Mesenchymal stem cell (in vitro differentiated cells and primary cell): ENCODE results near the gene WWP2.
"Not testable (repeated sequence)": the region's sequence is repeated elsewhere in the genome, so short reads cannot be mapped to it uniquely, and the experiment has no call there.

Experiments used
- DNase-seq: peaks from one replicate; pipeline ENCODE4 v3.0.0-alpha.2; 2013
- H2AFZ ChIP-seq: one replicate; pipeline ENCODE4 v1.6.1; 2013; ENCODE audit warnings: low read depth, mild to moderate bottlenecking, control low read depth, inconsistent platforms, low read length, moderate library complexity
- H2AK5ac ChIP-seq: 2 replicates; pipeline ENCODE4 v1.6.1; 2013; ENCODE audit warnings: low read length, moderate library complexity, mild to moderate bottlenecking, inconsistent platforms; ENCODE audit not compliant: severe bottlenecking
- H2BK120ac ChIP-seq: one replicate; pipeline ENCODE4 v1.6.1; 2013; ENCODE audit warnings: low read depth, mild to moderate bottlenecking, inconsistent platforms, low read length, moderate library complexity
- H2BK12ac ChIP-seq, 2 experiments: one replicate each; pipeline ENCODE4 v1.6.1; 2013; ENCODE audit warnings: inconsistent platforms in 2 of 2, low read length in 2 of 2, mild to moderate bottlenecking in 2 of 2, moderate library complexity in 2 of 2, control low read depth in 1 of 2
- H2BK15ac ChIP-seq: one replicate; pipeline ENCODE4 v1.6.1; 2013; ENCODE audit warnings: mild to moderate bottlenecking, low read depth, inconsistent platforms; ENCODE audit not compliant: poor library complexity, severe bottlenecking
- H2BK5ac ChIP-seq: 2 replicates; pipeline ENCODE4 v1.6.1; 2013; ENCODE audit warnings: low read depth, mild to moderate bottlenecking, low read length, control low read depth, inconsistent platforms; ENCODE audit not compliant: poor library complexity, severe bottlenecking
- H3K14ac ChIP-seq, 2 experiments: one replicate each; pipeline ENCODE4 v1.6.1; 2013; ENCODE audit warnings: inconsistent platforms in 2 of 2, low read length in 2 of 2, control low read depth in 1 of 2, mild to moderate bottlenecking in 1 of 2, moderate library complexity in 1 of 2
- H3K18ac ChIP-seq, 2 experiments: one replicate each; pipeline ENCODE4 v1.6.1; 2013; ENCODE audit warnings: inconsistent platforms in 2 of 2, low read length in 2 of 2, control low read depth in 1 of 2, low read depth in 1 of 2, mild to moderate bottlenecking in 1 of 2
- H3K23ac ChIP-seq, 2 experiments: one replicate each; pipeline ENCODE4 v1.6.1; 2013; ENCODE audit warnings: inconsistent platforms in 2 of 2, low read length in 2 of 2, mild to moderate bottlenecking in 2 of 2, moderate library complexity in 2 of 2, control low read depth in 1 of 2
- H3K27ac ChIP-seq: 2 replicates; pipeline ENCODE4 v1.5.1; 2013; ENCODE audit warnings: mild to moderate bottlenecking, moderate library complexity, low read length, control low read depth, inconsistent platforms; ENCODE audit not compliant: poor library complexity, severe bottlenecking
- H3K27me3 ChIP-seq, 2 experiments: 2 replicates each; pipeline versions ENCODE4 v1.6.1 to v1.7.0; 2013; ENCODE audit warnings: low read length in 2 of 2, mild to moderate bottlenecking in 2 of 2, moderate library complexity in 2 of 2, control low read depth in 1 of 2, inconsistent platforms in 1 of 2; ENCODE audit not compliant: control insufficient read depth in 1 of 2, insufficient read depth in 1 of 2
- H3K36me3 ChIP-seq, 2 experiments: 2 replicates each; pipeline versions ENCODE4 v1.6.1 to v1.7.0; 2013; ENCODE audit warnings: low read length in 2 of 2, control low read depth in 1 of 2, inconsistent platforms in 1 of 2, low read depth in 1 of 2, mild to moderate bottlenecking in 1 of 2; ENCODE audit not compliant: insufficient read depth in 2 of 2, control insufficient read depth in 1 of 2
- H3K4ac ChIP-seq, 2 experiments: one replicate each; pipeline ENCODE4 v1.6.1; 2013; ENCODE audit warnings: inconsistent platforms in 2 of 2, low read length in 2 of 2, mild to moderate bottlenecking in 2 of 2, moderate library complexity in 2 of 2, control low read depth in 1 of 2, low read depth in 1 of 2
- H3K4me1 ChIP-seq: 2 replicates; pipeline ENCODE4 v1.6.1; 2013; ENCODE audit warnings: low read depth, low read length, control low read depth; ENCODE audit not compliant: control insufficient read depth, insufficient read depth
- H3K4me2 ChIP-seq: 2 replicates; pipeline ENCODE4 v1.6.1; 2013; ENCODE audit warnings: low read length, mild to moderate bottlenecking, inconsistent platforms; ENCODE audit not compliant: poor library complexity, severe bottlenecking
- H3K4me3 ChIP-seq, 2 experiments: 2 replicates each; pipeline versions ENCODE4 v1.5.1 to v1.7.0; 2013; ENCODE audit warnings: low read length in 2 of 2, mild to moderate bottlenecking in 2 of 2, control low read depth in 1 of 2, low read depth in 1 of 2; ENCODE audit not compliant: insufficient read depth in 1 of 2
- H3K79me1 ChIP-seq: replicated peaks from 2 replicates; pipeline ENCODE4 v1.6.1; 2013; ENCODE audit warnings: mild to moderate bottlenecking, control low read depth, low read length, inconsistent platforms; ENCODE audit not compliant: poor library complexity, severe bottlenecking
- H3K9ac ChIP-seq: 2 replicates; pipeline ENCODE4 v1.7.0; 2013; ENCODE audit warnings: mild to moderate bottlenecking, low read length, moderate library complexity
- H3K9me3 ChIP-seq: 2 replicates; pipeline ENCODE4 v1.7.0; 2013; ENCODE audit warnings: mild to moderate bottlenecking, low read length; ENCODE audit not compliant: control insufficient read depth
- H4K8ac ChIP-seq: one replicate; pipeline ENCODE4 v1.6.1; 2013; ENCODE audit warnings: inconsistent platforms, mild to moderate bottlenecking, low read length, moderate library complexity
- H4K91ac ChIP-seq: one replicate; pipeline ENCODE4 v1.6.1; 2013; ENCODE audit warnings: mild to moderate bottlenecking, low read length, inconsistent platforms
- WGBS: methylation state at CpG from one replicate; pipeline ENCODE4 v1.1.7; 2013; ENCODE audit warnings: mixed read lengths; 5-methylcytosine and 5-hydroxymethylcytosine counted together

WWP2 gene

GRCh38 chr16:69731280-69731679 lies 30.9 kb upstream of the WWP2 start:
- not testable (repeated sequence) for H3K23ac ChIP-seq, H3K27me3 ChIP-seq, DNase-seq, H2AFZ ChIP-seq, H3K14ac ChIP-seq, H2BK15ac ChIP-seq, H3K4me3 ChIP-seq, H3K4ac ChIP-seq, H2BK120ac ChIP-seq, H3K18ac ChIP-seq, H4K91ac ChIP-seq, H3K27ac ChIP-seq, H2BK5ac ChIP-seq, H3K9me3 ChIP-seq, H3K79me1 ChIP-seq, H3K36me3 ChIP-seq, H3K4me2 ChIP-seq, H3K9ac ChIP-seq, H2AK5ac ChIP-seq, H2BK12ac ChIP-seq, H4K8ac ChIP-seq
- H3K4me1 ChIP-seq = peaks cover 11% of the 10 kb centered on the region
- WGBS = 71% methylated on average over 4 of the region's 5 CpGs

GRCh38 chr16:69732101-69732500 lies 30.0 kb upstream of the WWP2 start:
- 100% methylated on average over 6 of the region's 6 CpGs for WGBS
- Histone ChIP-seq H3K36me3 (peaks cover 0 to 4% of the 10 kb centered on the region in 2 experiments), H3K9me3 (no peaks in the 10 kb centered on the region), H2AK5ac (no peak overlapping the region), H3K4me3 (no peak overlapping the region), H3K4me2 (no peak overlapping the region), H3K27ac (no peak overlapping the region), H4K91ac (no peak overlapping the region), H3K4ac (no peak overlapping the region), H2AFZ (no peak overlapping the region), H4K8ac (no peak overlapping the region), H2BK120ac (no peak overlapping the region), H2BK5ac (no peak overlapping the region), H3K27me3 (no peaks in the 10 kb centered on the region), H2BK15ac (peak overlapping the region; percentile 79), H3K79me1 (no peaks in the 10 kb centered on the region), H3K9ac (no peak overlapping the region), H3K18ac (no peak overlapping the region), H3K23ac (no peak overlapping the region), H3K14ac (no peak overlapping the region), H2BK12ac (no peak overlapping the region), H3K4me1 (peaks cover 8% of the 10 kb centered on the region)
- no peak for DNase-seq

GRCh38 chr16:69741519-69741918 lies 20.6 kb upstream of the WWP2 start:
- H3K4ac ChIP-seq = no peak overlapping the region
- peak; percentile 30 for DNase-seq
- 82% methylated on average over 6 of the region's 8 CpGs for WGBS
- H3K27ac ChIP-seq = peak overlapping the region; percentile 58
- no peak overlapping the region for H3K18ac ChIP-seq
- H3K36me3 ChIP-seq = peaks cover 57 to 70% of the 10 kb centered on the region in 2 experiments
- H3K4me2 ChIP-seq = no peak overlapping the region
- no peak overlapping the region for H2BK15ac ChIP-seq
- no peaks in the 10 kb centered on the region for H3K27me3 ChIP-seq
- H2AK5ac ChIP-seq = no peak overlapping the region
- H4K8ac ChIP-seq = no peak overlapping the region
- H3K9me3 ChIP-seq = no peaks in the 10 kb centered on the region
- H2BK120ac ChIP-seq = no peak overlapping the region
- peaks cover 9% of the 10 kb centered on the region for H3K4me1 ChIP-seq
- peak overlapping the region; percentile 33 for H3K9ac ChIP-seq
- H3K14ac ChIP-seq = no peak overlapping the region
- no peak overlapping the region for H2BK12ac ChIP-seq
- H2BK5ac ChIP-seq = no peak overlapping the region
- no peak overlapping the region for H2AFZ ChIP-seq
- H3K4me3 ChIP-seq = no peak overlapping the region
- no peak overlapping the region for H3K23ac ChIP-seq
- H3K79me1 ChIP-seq = peaks cover 11% of the 10 kb centered on the region
- no peak overlapping the region for H4K91ac ChIP-seq

DNA sequence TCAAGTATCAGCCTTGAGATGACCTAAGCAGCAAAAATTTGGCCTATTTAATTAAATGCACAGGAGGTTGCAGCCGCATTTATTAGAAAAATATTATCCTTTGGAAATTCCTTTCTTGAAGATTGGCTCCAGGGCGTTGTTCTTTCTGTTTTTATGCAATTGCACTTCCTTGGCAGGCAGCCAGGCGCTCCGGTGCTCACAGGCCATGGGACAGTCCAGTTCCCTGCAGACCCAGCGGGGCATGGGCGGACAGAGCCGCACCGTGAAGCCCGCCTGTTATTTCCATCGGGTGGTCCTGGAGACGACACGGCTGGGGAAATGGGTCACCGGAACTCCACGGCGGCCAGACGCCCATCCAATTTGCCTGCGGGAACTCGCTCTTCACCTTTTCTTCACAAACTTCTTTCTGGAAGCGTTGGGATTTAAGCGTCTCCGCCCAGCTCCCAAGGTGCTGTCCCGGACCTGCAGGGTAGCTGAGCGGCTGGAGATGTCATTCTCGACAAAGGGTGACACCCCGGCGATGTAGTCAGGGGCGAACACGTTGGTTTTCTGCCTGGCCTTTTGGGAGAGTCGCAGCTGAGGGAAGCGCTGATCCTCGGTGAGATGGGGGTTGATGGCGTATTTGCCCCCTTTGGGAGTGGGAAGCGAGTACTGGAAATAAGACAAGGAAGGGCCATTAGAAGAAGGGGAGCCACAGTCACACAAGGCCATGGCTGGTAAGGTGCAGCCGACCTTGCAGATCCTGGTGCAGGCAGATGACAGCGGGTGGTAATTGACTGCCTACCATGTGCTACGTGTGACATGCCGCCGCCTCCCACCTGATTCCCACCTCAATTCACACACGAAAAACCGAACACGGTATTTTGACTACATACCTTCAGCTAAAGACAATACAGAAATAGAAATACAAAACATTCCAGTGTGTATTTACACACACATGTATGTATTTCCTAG lies 19.9 kb upstream of the WWP2 start:
- Histone ChIP-seq H3K23ac (no peak overlapping the region), H4K91ac (no peak overlapping the region), H3K27me3 (no peaks in the 10 kb centered on the region), H3K18ac (no peak overlapping the region), H4K8ac (peak overlapping the region; percentile 41), H3K36me3 (peaks cover 61 to 73% of the 10 kb centered on the region in 2 experiments), H3K9ac (peak overlapping the region; percentile 33), H3K4me2 (peak overlapping the region; percentile 33), H2AFZ (no peak overlapping the region), H3K9me3 (no peaks in the 10 kb centered on the region), H3K4me3 (no peak overlapping the region), H3K79me1 (peaks cover 11% of the 10 kb centered on the region), H2BK12ac (no peak overlapping the region), H3K14ac (no peak overlapping the region), H3K27ac (peak overlapping the region; percentile 58), H3K4me1 (peaks cover 9% of the 10 kb centered on the region), H2BK5ac (no peak overlapping the region), H2BK120ac (no peak overlapping the region), H3K4ac (no peak overlapping the region), H2BK15ac (no peak overlapping the region), H2AK5ac (no peak overlapping the region)
- peak; percentile 38 for DNase-seq
- whole genome bisulfite sequencing = 95% methylated on average over 39 of the region's 41 CpGs
